T-cell (primary cell): ENCODE data around the gene NEUROD4. TPM values are rescaled to one million over a fixed set of nuclear protein-coding genes. Genes with fewer than 3 reads are reported as not detected.

Experiments used
- ATAC-seq, 4 experiments: fragments of 200-7000 bp in 3 of 4; fragments of 150-1000 bp in 1 of 4; cut with Tn5 transposase; replicated peaks in 1 of 4; 1 replicate in 3 of 4; 2 replicates in 1 of 4; pipeline ENCODE4 v1.10.0; 2021; ENCODE audit warnings: moderate library complexity in 3 of 4, mild to moderate bottlenecking in 2 of 4, moderate number of reproducible peaks in 1 of 4
- CTCF ChIA-PET, 2 donors: fragments of 300-600 bp; sonication (Branson Sonifier 250); formaldehyde crosslinking; loops; one replicate each; lab custom pipeline; 2022; ENCODE audit warnings: antibody characterized with exemption in 2 of 2; lab: Charles Lee
- POLR2A ChIA-PET, 2 donors: fragments of 300-600 bp; sonication (Branson Sonifier 250); formaldehyde crosslinking; loops; one replicate each; lab custom pipeline; 2022; ENCODE audit warnings: antibody characterized with exemption in 2 of 2; lab: Charles Lee
- DNase-seq, 35 experiments: peaks; one replicate each; pipeline versions ENCODE4 v3.0.0 to v3.0.0-alpha.2; 2013 to 2023
- H3K27ac ChIP-seq: one replicate; pipeline ENCODE4 v1.5.1; 2013; ENCODE audit warnings: low read length
- H3K27me3 ChIP-seq, 2 experiments: replicated peaks in 1 of 2; 1 replicate in 1 of 2; 2 replicates in 1 of 2; pipeline versions ENCODE4 v1.6.1 to v1.7.0; 2013; ENCODE audit warnings: low read length in 1 of 2, mixed read lengths in 1 of 2; ENCODE audit not compliant: control insufficient read depth in 2 of 2, insufficient read depth in 2 of 2; ENCODE audit errors: extremely low read depth in 1 of 2
- H3K36me3 ChIP-seq, 2 donors: 1 replicate in 1 of 2; 2 replicates in 1 of 2; pipeline versions ENCODE4 v1.6.1 to v1.7.0; 2013; ENCODE audit warnings: low read length in 1 of 2; ENCODE audit not compliant: control insufficient read depth in 2 of 2, insufficient read depth in 1 of 2; ENCODE audit errors: extremely low read depth in 1 of 2
- H3K4me1 ChIP-seq, 2 experiments: 1 replicate in 1 of 2; 2 replicates in 1 of 2; pipeline versions ENCODE4 v1.6.1 to v1.7.0; 2013; ENCODE audit warnings: low read length in 2 of 2, mixed read lengths in 1 of 2; ENCODE audit not compliant: insufficient read depth in 2 of 2, control insufficient read depth in 1 of 2; ENCODE audit errors: extremely low read depth in 1 of 2
- H3K4me3 ChIP-seq, 2 donors: 1 replicate in 1 of 2; 2 replicates in 1 of 2; pipeline versions ENCODE4 v1.5.1 to v1.7.0; 2013; ENCODE audit warnings: mild to moderate bottlenecking in 2 of 2, low read length in 1 of 2, moderate library complexity in 1 of 2; ENCODE audit not compliant: control insufficient read depth in 1 of 2; ENCODE audit errors: extremely low read depth in 1 of 2
- H3K9me3 ChIP-seq: 2 replicates; pipeline ENCODE4 v1.7.0; 2013
- H3K27ac Mint-ChIP-seq, 2 donors: one replicate each; pipeline ENCODE4 v1.8.0; 2020 to 2021; ENCODE audit warnings: mild to moderate bottlenecking in 2 of 2, mixed read lengths in 2 of 2
- H3K27me3 Mint-ChIP-seq, 2 donors: one replicate each; pipeline ENCODE4 v1.8.0; 2021 to 2022; ENCODE audit warnings: mixed read lengths in 2 of 2
- H3K36me3 Mint-ChIP-seq: one replicate; pipeline ENCODE4 v1.8.0; 2021; ENCODE audit warnings: mixed read lengths
- H3K4me1 Mint-ChIP-seq, 3 donors: one replicate each; pipeline ENCODE4 v1.8.0; 2020 to 2022; ENCODE audit warnings: mixed read lengths in 3 of 3, mild to moderate bottlenecking in 1 of 3
- H3K4me3 Mint-ChIP-seq, 3 donors: one replicate each; pipeline ENCODE4 v1.8.0; 2020 to 2022; ENCODE audit warnings: mild to moderate bottlenecking in 3 of 3, mixed read lengths in 3 of 3, moderate library complexity in 3 of 3
- H3K9me3 Mint-ChIP-seq, 3 donors: one replicate each; pipeline ENCODE4 v1.8.0; 2020 to 2022; ENCODE audit warnings: mixed read lengths in 3 of 3
- WGBS: methylation state at CpG from one replicate; pipeline ENCODE4 v1.1.5; 2013; ENCODE audit warnings: missing lambda C conversion rate; ENCODE audit not compliant: insufficient coverage; 5-methylcytosine and 5-hydroxymethylcytosine counted together
- total RNA-seq, 35 experiments: library from RNA in 6 of 35; stranded (reverse) in 6 of 35; fragments of 120-200 nt in 1 of 35; gene quantifications; one replicate each; pipeline versions ENCODE4 v1.2.1 to v1.2.4 and lab custom pipeline; 2013 to 2026

The NEUROD4 gene, protein sequence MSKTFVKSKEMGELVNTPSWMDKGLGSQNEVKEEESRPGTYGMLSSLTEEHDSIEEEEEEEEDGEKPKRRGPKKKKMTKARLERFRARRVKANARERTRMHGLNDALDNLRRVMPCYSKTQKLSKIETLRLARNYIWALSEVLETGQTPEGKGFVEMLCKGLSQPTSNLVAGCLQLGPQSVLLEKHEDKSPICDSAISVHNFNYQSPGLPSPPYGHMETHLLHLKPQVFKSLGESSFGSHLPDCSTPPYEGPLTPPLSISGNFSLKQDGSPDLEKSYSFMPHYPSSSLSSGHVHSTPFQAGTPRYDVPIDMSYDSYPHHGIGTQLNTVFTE
- total RNA-seq (under 1 TPM in 1 of 5 donors, not detected in 4; 0.06 TPM), total RNA-seq (lab: John Stamatoyannopoulos, UW) (0 to 0.10 (median 0) reads per million in 29 experiments)
- total RNA-seq (2013) = not detected

DNA sequence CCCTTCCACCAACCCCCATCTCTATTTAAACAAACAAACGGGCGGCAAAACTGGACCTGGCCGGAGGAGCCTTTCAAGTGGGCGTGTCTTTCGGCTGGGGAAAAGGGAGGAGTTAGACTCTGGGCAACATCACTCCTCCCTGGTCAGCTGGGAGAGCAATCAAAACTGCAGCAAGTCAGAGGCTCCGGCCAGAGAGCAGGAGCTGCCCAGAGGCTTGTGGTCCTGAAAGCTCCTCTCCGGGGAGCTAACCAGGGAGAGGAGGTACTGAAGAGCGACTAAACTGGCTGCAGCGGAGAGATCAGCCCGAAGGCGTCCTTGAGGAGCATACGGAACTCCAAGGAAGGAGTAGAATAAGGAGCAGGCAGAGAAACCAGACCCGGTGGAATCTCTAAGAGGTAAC is at the start of gene NEUROD4:
Gene NEUROD4, plus strand, starts transcription at position 191 of the 400 bp plus-strand sequence. CDS start 6,466 bp downstream, outside the sequence.
- peaks cover 30 to 47% of the 10 kb centered on the region in 2 donors for H3K27me3 Mint-ChIP-seq
- peak in 3 of 4 experiments; percentile 52 to 67 (median 53) for ATAC-seq

DNA sequence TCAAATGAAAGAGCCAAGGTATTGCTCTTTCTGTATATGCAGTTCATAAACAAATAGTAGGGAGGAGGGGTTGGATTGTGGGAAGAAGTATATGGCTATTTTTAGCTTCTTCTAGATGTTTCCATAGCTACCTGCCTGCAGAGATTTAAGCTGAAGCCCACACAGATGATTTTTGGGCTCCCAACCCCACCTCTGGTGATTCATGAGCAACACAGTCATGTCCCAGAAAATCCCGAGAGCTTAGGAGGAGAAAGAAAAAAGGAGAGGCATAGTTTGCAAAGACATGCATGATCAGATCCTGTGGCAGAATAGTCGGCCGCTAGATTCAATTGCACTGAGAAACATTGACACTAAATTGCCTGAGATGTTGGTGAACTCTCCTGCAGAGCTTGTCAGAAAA is 49.0 kb upstream of the NEUROD4 start:
- 100% methylated on average over 3 of the region's 3 CpGs for WGBS
- H3K4me3 ChIP-seq = no peak overlapping the region
- ATAC-seq (no peak), DNase-seq (no peak)
- peaks cover 21 to 75% of the 10 kb centered on the region in 2 experiments for H3K4me1 ChIP-seq
- no peaks in the 10 kb centered on the region for H3K27me3 Mint-ChIP-seq
- H3K9me3 Mint-ChIP-seq = no peaks in the 10 kb centered on the region
- POLR2A ChIA-PET = interaction anchor here in 1 of 2 donors (1.1 kb wide), 1 partner anchor 11 kb away, joined by 3 read pairs; no protein-coding TSS in a partner anchor
- CTCF ChIA-PET = interaction anchor here (0.7 to 2.9 kb wide), 5 partner anchors 11 to 23 kb away, joined by 3 to 14 read pairs (median 6); no protein-coding TSS in a partner anchor
- H3K36me3 Mint-ChIP-seq = peaks cover 66% of the 10 kb centered on the region
- H3K27ac ChIP-seq = no peak overlapping the region
- no peaks in the 10 kb centered on the region for H3K27me3 ChIP-seq
- H3K4me1 Mint-ChIP-seq = peaks cover 89 to 94% (median 90%) of the 10 kb centered on the region in 3 donors
- H3K27ac Mint-ChIP-seq = peak overlapping the region; percentile 78 to 87
- peaks cover 7 to 58% of the 10 kb centered on the region in 2 donors for H3K36me3 ChIP-seq
- no peak overlapping the region for H3K4me3 Mint-ChIP-seq
- no peaks in the 10 kb centered on the region for H3K9me3 ChIP-seq

More for the DNA sequence above, at the start of gene NEUROD4:
- no peaks in the 10 kb centered on the region for H3K36me3 ChIP-seq
- no peak within 1 kb of the TSS for H3K4me3 Mint-ChIP-seq
- WGBS = 14% methylated on average over 8 of the region's 13 CpGs
- ChIA-PET CTCF (no interaction called here), POLR2A (no interaction called here)
- H3K27ac ChIP-seq = no peak within 1 kb of the TSS
- peak in 23 of 35 experiments; percentile 2 to 35 (median 14) for DNase-seq
- H3K27ac Mint-ChIP-seq = no peak within 1 kb of the TSS
- no peaks in the 10 kb centered on the region for H3K9me3 Mint-ChIP-seq
- no peaks in the 10 kb centered on the region for H3K4me1 ChIP-seq
- H3K4me1 Mint-ChIP-seq = peaks cover 7 to 9% (median 8%) of the 10 kb centered on the region in 3 donors
- H3K9me3 ChIP-seq = no peaks in the 10 kb centered on the region
- no peak within 1 kb of the TSS for H3K4me3 ChIP-seq
- H3K36me3 Mint-ChIP-seq = no peaks in the 10 kb centered on the region
- H3K27me3 ChIP-seq = peaks cover 18 to 21% of the 10 kb centered on the region in 2 experiments

DNA sequence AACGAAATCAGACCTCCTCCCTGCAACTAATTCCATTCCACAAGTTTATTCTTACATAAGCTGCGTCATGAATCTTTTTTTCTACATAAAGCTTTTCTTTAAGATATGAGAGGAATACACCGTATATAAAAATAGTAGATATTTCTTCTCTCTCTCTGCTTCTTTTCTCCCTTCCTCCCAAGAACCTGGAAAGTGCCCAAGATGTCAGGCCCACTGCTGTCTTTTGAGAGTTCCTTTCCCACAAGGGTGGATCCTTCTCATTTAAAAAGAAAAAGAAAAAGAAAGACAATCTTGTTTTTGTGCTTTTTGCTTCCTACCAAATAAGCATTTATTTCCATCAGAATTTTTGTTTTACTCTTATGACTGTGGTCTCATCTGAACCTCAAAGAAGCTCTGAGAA is 46.2 kb upstream of the NEUROD4 start:
- Histone ChIP-seq H3K9me3 (no peaks in the 10 kb centered on the region), H3K4me1 (peaks cover 33 to 79% of the 10 kb centered on the region in 2 experiments), H3K36me3 (peaks cover 0 to 45% of the 10 kb centered on the region in 2 donors), H3K27ac (no peak overlapping the region), H3K27me3 (no peaks in the 10 kb centered on the region), H3K4me3 (no peak overlapping the region)
- Mint-ChIP-seq H3K9me3 (no peaks in the 10 kb centered on the region), H3K4me3 (peak overlapping the region in 1 of 3 donors; percentile 62), H3K36me3 (peaks cover 65% of the 10 kb centered on the region), H3K27ac (peak overlapping the region; percentile 75 to 92), H3K4me1 (peaks cover 90 to 94% (median 90%) of the 10 kb centered on the region in 3 donors), H3K27me3 (no peaks in the 10 kb centered on the region)
- no peak for DNase-seq
- WGBS = no CpG with 5 or more reads among the region's 3 CpGs
- CTCF ChIA-PET = interaction anchor here (0.7 to 1.6 kb wide), 6 partner anchors 9 to 224 kb away, joined by 3 to 4 read pairs (median 3); partner anchors contain the start of gene MUCL1 (in 1 of the 2)
- POLR2A ChIA-PET = interaction anchor here in 1 of 2 donors (0.5 kb wide), 1 partner anchor 1066 kb away, joined by 3 read pairs; no protein-coding TSS in a partner anchor
- no peak for ATAC-seq

DNA sequence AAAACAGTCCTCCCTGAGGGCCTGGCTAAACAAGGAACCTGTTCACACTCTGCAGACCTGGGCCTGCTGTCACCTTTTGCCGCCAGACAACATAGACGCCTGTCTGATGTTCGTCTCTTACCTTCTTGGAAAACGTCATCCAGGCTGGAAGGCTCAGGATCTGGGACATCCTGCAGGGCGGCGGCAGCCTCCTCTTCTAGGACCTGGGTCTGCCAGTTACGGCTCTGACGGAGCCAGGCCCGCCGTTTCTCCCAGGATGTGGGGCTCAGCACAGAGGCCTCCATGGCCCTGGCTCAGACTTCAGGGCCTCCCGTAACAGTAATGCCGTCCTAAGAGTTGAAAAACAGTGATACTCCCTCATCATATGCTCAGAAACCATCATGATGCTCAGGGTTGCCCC is 45.5 kb upstream of the NEUROD4 start:
- Mint-ChIP-seq H3K27me3 (no peaks in the 10 kb centered on the region), H3K36me3 (peaks cover 71% of the 10 kb centered on the region), H3K9me3 (no peaks in the 10 kb centered on the region), H3K4me3 (peak overlapping the region in 2 of 3 donors; percentile 17 to 62), H3K4me1 (peaks cover 95 to 98% (median 95%) of the 10 kb centered on the region in 3 donors), H3K27ac (peak overlapping the region; percentile 75 to 92)
- Histone ChIP-seq H3K4me1 (peaks cover 39 to 80% of the 10 kb centered on the region in 2 experiments), H3K4me3 (no peak overlapping the region), H3K27me3 (no peaks in the 10 kb centered on the region), H3K36me3 (peaks cover 0 to 46% of the 10 kb centered on the region in 2 donors), H3K27ac (no peak overlapping the region), H3K9me3 (no peaks in the 10 kb centered on the region)
- DNase-seq = no peak
- ChIA-PET POLR2A (no interaction called here), CTCF (interaction anchor here in 1 of 2 donors (1.3 to 1.6 kb wide), 4 partner anchors 8 to 225 kb away, joined by 3 to 4 read pairs (median 3); no protein-coding TSS in a partner anchor)
- no peak for ATAC-seq
- WGBS = 95% methylated on average over 12 of the region's 12 CpGs

DNA sequence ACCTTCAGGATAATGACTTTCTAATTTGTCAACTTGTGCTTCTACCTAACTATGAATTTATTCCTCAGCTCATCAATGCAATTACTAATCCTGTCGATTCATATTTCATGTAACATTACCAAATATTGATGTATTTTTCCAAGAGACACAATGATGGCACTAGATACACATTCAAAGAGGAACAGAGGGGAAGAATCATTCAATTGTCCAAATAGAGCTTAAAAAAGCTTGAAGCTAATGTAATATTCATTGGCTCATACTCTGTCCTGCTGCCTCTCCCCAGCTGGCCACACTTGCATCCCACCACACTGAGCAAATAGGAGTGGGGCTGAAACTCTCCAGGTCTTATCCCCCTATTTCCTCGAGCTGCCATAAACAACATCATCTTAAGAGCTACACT is 44.5 kb upstream of the NEUROD4 start:
- Histone ChIP-seq H3K36me3 (peaks cover 0 to 44% of the 10 kb centered on the region in 2 donors), H3K27ac (peak overlapping the region; percentile 21), H3K9me3 (no peaks in the 10 kb centered on the region), H3K4me3 (no peak overlapping the region), H3K27me3 (no peaks in the 10 kb centered on the region), H3K4me1 (peaks cover 41 to 80% of the 10 kb centered on the region in 2 experiments)
- CTCF ChIA-PET = interaction anchor here in 1 of 2 donors (0.6 to 1.3 kb wide), 6 partner anchors 15 to 97 kb away, joined by 3 to 7 read pairs (median 3); no protein-coding TSS in a partner anchor
- ATAC-seq (no peak), DNase-seq (no peak)
- H3K4me3 Mint-ChIP-seq = peak overlapping the region in 2 of 3 donors; percentile 34 to 90
- H3K9me3 Mint-ChIP-seq = no peaks in the 10 kb centered on the region
- peaks cover 98 to 99% (median 99%) of the 10 kb centered on the region in 3 donors for H3K4me1 Mint-ChIP-seq
- H3K36me3 Mint-ChIP-seq = peaks cover 81% of the 10 kb centered on the region
- POLR2A ChIA-PET = no interaction called here
- H3K27me3 Mint-ChIP-seq = no peaks in the 10 kb centered on the region
- peak overlapping the region; percentile 75 to 92 for H3K27ac Mint-ChIP-seq
- WGBS = no CpG with 5 or more reads among the region's 2 CpGs

DNA sequence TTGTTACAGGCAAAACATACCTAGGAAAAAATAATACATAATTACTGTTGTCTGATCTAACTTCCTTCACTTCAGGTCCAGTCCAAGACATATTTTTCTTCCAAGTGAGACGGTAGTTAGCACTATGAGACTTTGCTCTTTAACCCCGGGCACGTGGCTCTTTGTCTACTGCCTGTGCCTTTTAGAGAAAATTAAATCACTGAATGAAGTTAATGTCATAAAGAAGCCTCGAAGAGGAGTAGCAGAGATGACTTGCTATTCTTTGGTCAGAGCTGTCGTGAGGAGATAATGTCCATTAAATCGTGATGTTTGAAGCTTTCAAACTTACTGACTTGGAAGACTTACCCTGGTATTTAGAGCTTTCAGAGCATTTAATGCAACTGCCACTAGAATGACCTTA is 43.9 kb upstream of the NEUROD4 start:
- CTCF ChIA-PET = interaction anchor here in 1 of 2 donors (0.6 to 1.9 kb wide), 6 partner anchors 14 to 96 kb away, joined by 3 to 12 read pairs (median 4); no protein-coding TSS in a partner anchor
- H3K9me3 ChIP-seq = no peaks in the 10 kb centered on the region
- H3K27me3 ChIP-seq = no peaks in the 10 kb centered on the region
- Mint-ChIP-seq H3K4me1 (peaks cover 97 to 99% (median 98%) of the 10 kb centered on the region in 3 donors), H3K4me3 (peak overlapping the region; percentile 55 to 92 (median 90)), H3K27me3 (no peaks in the 10 kb centered on the region), H3K27ac (peak overlapping the region; percentile 92 to 98), H3K36me3 (peaks cover 79% of the 10 kb centered on the region), H3K9me3 (no peaks in the 10 kb centered on the region)
- H3K4me1 ChIP-seq = peaks cover 46 to 76% of the 10 kb centered on the region in 2 experiments
- peak overlapping the region; percentile 21 for H3K27ac ChIP-seq
- H3K4me3 ChIP-seq = no peak overlapping the region
- POLR2A ChIA-PET = no interaction called here
- peaks cover 0 to 39% of the 10 kb centered on the region in 2 donors for H3K36me3 ChIP-seq
- 71% methylated on average over 2 of the region's 6 CpGs for WGBS
- ATAC-seq = no peak
- DNase-seq = no peak
